GM19397 (cell line): Measurements from ENCODE around the gene FGGY.

Experiments used
- ATAC-seq: cut with Tn5 transposase; IDR thresholded peaks from one replicate; pipeline ENCODE4 v1.9.1; 2021; ENCODE audit warnings: mild to moderate bottlenecking, moderate library complexity; ENCODE audit not compliant: unreplicated experiment

FGGY gene

DNA sequence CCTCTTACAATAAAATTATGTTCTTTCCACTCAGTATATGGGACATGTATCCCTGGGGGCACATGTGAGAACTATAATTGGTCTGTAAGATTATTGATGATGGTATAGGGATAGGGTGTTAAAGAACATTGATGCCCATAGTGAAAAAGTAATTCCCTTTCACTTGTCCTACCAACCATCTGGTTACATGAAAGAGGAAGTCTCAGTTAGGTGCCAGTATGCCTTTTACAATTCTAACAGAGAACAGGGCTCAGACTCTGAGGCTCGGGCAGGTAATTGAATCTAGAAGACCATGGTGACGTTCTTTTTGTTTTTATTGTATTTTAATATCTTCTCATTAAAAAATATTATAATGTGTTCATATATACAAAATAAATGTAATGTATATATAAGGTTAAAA, 113.6 kb downstream of the FGGY start:
- no peak for ATAC-seq

DNA sequence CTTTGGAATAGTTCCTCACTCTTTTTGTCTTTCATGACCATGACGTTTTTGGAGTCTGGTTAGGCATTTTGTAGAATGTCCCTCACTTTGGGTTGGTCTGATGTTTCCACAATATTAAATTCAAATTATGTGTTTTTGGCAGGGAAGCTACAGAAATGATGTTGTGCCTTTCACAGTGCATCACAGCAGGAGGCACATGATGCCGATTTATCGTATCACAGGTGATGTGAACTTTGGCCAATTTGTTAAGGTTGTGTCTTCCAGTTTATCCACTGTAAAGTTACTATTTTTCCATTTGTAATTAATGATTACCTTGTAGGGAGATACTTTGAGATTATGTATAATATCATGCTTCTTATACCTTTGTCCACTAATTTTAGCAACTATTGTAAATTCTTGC, 114.3 kb downstream of the FGGY start:
- no peak for ATAC-seq

DNA sequence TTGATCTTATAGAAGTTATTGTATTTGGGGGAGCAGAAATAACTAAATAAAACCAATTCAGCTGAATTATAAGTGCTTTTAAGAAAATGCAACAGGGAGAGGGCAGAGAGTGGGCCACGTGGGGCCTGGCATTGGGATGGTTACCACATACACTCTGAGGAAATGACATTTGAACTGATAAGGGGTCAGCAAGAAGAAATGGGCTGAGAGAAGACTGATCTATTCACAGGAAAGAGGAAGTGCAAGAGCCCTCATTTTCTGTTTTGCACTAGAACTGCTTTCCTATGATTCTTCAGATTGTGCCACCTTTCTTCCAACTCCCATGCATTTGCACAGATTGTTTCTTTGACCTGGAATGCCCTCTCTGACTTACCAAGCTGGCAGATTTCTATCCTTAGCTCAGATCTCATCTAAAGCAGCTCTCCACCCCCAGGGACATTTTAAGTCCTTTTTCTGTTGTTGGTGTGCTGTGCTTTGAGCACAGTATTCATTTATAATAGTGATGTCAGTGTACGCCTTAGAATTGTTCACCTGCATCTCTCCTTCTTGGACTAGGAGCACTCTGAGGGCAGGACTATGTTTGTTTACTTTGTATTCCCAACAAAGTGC, 115.9 kb downstream of the FGGY start:
- ATAC-seq = no peak

DNA sequence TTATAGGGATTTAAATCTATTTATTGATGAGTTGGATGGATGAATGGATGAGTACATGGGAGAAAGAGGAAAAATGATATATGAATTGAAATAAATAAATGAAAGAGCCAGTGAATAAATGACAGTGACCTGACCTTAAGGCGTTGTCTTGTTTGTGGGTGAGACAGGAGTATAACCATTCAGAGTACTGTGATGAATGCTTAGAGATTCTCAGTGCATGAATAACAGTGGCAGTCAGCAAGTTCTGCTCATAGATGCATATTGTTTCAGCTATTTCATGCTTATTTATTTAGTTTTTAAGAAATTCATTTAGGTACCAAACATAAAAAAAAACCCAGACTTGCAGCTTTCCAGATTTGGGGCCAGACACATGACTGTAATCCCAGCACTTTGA, 116.4 kb downstream of the FGGY start:
- ATAC-seq = no peak

DNA sequence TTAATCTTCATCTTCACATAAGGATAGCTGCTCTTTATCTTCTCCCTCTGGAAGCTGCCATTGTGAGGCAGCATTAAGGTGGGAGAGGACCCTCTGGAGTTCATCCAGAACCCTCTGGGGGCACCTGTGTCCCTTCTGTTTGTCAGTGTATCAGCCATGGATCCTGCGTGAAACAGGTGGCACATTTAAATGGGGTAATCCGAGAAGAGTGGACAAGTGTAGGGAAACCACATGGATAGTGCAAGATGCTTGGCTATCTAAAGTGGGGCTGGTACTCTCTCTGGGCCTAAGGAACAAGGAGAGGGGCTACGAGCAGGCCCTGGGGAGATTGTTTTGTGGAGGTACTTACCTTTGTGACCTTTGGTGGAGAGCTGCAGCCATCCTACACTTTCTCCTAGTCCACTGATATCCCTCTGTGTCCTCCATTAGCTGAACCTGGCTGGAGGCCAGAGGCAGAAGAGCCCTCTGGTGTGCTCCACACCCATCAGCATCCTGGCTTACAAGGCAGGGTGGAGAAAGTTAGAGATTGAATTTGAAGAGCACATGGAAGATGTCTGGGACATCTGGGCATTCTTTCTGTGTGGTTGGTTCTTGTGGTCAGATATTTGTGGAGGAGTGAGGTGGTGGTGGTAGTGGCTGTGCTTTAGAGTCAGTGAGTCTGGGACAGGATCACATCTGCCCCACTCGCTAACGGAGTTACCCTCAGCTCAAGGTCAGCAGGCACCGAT, 117.7 kb downstream of the FGGY start:
- no peak for ATAC-seq

DNA sequence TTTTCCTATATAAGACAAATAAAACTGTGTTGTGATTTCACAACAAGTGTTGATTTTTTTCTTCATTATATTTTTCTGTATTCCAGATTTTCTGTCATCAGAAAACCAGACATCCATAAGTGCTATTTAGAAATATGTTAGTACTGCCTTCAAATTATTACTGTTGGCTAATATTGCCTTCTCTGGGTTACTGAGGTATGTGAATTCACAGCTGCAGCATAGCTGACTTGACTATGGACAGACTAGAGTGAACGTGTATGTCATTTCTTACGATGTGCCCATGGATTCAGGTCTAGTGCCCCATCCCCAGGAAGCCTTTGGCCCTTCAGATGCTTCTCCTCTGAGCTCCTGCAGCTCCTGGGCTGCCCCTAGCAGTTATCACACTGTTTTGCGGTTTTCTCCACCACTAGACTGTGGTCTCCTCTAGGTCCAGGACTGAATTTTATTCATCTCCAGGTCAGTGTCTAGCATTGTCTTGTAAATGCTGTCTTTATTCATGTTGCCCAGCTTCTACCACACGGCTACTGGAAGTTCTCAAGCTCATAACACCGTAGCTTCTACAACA, 118.5 kb downstream of the FGGY start:
- ATAC-seq = no peak

DNA sequence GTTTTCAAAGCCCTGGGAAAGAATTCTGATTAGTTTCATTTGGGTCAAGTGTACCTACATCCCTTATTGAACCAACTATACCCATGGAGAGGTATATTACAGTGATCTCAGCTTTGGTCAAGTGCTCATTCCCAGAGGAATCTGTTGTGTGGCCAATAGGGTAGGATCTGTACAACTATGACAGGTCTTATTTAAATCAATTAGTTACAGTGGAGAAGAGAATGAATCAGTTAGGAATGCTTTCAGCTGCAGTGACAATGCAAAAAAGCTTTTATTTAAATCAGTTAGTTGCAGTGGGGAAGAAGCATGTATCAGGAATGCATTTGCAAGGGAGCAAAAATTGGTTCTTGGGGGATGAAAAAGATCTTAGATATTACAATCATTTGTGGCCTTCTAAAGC, 119.0 kb downstream of the FGGY start:
- no peak for ATAC-seq

DNA sequence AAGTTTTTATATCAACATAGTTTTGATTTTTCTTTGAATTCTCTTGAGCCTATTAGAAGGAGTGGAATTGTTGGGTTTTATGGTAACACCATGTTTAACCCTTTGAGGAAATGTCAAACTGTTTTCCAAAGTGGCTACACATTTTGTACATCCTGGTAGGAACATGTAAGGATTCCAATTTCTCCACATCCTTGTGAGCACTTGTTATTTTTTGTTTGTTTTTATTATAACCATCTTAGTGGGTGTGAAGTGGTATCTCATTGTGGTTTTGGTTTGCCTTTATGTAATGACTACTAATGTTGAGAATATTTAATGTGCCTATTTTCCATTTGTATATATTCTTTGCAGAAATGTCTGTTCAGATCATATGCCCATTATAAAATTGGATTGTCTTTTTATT, 120.5 kb downstream of the FGGY start:
- no peak for ATAC-seq

DNA sequence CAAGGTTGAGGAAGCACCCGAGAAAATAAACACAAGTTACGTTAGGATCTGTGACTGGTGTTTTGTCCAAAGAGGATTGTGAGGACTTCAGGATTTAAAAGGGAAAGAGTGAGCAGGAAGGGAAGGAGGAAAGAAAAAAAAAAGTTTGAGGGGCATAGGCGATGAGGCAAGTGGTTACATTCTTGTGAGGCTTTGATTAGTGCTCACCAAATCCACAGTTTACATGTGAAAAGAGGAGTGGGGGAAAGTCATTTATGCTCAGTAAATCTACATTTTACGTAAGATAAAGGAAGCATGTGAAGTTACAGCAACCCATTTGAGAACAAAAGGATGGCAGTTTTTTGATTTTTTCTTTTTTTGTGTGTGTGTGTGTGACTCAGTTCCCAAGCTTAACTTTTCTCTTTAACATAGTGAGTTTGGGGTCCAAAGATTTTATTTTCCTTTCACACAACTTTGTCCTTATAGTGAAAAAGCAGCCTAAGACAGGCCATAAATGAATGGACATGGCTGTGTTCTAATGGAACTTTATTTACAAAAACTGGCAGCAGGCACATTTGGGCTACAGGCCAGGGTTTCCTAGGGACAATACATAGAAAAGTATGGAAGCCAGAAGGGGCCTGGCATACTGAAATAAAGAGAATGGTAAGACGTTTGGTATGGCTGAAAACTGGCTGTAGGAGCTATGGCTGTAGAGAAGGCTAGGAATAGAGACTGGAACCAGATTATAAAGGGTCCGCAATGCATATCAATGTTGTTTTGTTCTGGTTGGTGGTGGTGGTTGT, 121.7 kb downstream of the FGGY start:
- no peak for ATAC-seq

DNA sequence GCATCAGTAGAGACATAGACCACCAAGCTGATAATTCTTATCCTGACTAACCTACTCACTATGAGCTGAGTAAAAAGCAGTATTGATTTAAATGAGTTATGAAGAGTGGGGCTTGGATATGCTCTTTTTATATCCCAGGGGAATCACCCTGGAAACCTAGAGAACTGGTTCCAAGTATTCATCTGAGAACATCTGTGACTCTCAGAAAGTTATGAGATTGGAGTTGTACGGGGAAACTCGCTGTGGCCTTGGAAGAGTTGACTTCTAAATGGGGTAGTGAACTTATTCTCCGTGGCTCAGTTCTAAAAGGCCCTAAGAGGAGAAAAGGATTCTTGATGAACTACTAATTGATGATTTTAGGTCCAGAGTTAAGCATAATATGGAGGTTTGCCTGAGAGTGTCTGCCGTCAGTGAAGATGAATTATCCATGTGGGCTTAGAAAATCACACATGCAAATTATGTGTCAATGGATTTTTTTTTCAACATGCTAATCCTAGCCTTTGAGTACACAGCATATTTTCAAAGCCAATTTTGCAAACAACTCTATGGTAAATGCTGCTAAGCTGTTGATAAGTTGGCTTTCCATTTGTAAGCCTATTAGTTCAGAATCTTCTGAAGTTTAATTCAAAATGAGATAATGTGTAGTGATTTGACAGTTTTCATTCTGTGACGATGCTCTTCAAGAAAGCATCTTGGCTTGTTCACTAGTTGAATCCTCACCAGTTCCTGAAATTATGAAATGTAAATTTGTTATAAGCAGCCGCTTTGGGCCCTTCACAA, 122.7 kb downstream of the FGGY start:
- ATAC-seq = no peak

DNA sequence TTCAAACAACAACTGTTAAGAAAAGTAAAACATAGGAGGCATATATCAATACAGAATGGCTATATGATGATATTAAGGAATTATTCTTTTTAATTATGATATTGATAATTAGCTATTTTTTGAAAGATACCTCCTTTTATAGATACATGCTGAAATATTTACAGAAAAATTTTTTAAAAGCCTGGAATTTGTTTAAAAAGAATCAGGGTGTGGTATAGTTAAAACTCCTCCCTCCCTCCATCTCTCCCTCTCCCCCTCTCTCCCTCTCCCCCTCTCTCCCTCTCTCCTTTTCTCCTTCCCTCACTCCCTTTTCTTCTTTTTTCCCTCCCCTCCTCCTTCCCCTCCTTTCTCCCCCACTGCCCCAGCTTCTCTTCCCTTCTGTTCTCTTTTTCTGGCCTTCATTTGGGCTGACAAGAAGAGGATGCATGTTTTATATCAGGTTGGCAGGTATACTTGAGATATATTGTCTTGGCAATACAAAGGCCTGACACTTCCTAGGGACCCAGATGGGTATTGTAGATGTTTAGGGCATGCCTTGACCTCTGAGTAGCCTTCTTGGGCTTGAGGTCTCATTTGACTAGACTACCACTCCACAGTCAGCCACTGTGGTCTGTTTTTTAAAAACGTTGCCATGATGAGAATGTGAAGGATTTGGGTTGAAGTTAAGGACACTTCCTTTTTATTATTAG, 124.5 kb downstream of the FGGY start:
- no peak for ATAC-seq

DNA sequence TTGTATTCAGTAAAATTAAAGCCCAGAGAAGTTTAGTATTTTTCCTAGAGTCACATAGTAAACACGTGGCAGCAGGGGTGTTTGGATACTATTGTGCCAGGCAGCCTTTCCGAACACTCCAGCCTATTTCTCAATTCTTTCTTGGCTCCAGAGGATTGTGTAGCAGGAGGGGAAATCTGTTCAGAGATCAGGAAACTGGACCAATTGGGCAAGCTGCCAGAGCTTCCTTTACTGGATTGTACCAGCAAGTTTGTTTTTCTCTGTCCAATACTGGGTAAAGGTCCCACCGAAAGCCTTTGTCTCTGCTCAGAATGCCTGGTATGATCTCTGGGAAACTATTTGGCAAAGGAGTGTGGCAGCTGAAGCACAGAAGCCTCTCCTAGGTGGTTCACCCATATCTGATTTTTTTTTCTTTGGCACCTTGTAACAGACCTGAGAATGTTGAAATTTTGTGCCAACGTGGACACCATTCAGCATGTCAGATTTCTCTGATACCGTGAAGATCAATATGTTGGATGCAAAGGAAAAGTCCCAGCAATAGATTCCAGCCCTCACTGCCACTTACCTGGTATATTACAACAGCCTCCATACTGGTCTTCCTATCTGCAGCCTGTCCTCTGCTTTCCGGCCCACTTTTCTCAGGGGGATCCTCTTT, 126.2 kb downstream of the FGGY start:
- ATAC-seq = no peak

DNA sequence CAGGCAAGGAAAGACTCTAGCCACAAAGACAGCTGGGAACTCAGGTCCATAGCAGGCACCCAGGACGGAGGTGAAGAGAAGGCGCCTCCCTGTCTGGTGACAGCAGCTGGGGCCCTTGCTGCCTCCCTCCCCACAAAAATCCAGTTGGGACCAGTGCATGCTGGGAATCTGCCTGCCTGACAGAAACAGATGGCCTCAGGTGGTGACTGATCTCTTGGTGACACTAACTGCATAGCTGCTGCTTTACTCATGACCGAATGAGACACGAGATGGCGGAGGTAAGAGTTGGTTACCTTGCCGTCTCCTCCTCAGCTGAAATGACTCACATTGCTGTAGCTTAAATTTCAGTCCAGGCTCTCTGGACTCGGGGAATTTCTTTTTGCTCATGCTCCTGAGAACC, 130.3 kb downstream of the FGGY start:
- ATAC-seq = no peak

DNA sequence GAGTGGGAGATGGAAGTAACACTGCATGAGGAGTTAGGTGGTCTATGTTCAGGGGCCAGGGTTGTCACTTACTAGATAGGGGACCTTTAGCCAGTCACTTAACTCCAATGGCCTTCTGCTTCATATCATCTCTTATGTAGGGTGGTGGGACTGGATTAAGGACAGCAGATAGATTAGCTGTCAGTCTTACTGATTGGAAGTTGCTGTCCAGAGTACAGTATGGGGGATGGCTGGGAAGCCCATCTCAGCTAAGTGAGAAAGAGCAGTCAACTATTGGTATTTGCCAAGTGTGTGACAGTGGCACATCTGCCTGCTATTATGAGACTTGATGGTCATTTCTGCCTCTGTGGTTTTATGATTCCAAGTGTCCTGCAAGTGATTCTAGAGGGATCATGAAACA, 130.9 kb downstream of the FGGY start:
- no peak for ATAC-seq

DNA sequence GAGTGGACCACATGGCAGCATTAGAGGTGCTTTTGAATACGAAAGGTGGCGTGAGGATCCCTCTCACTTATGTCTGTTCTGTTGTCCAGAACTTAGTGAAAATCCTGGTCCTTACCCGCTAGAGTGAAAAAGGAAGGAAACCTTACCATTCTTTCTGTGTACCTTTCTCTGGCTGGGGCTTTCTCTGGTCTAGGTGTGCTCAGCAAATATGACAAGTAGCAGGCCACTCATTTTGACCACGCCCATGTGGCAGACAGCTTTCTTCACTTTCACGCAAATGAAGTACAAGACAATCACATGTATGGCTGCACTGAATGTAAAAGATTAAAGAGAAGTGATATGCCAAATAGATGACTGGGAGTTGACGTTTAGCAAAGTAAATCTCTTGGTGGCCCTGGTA, 131.9 kb downstream of the FGGY start:
- no peak for ATAC-seq

DNA sequence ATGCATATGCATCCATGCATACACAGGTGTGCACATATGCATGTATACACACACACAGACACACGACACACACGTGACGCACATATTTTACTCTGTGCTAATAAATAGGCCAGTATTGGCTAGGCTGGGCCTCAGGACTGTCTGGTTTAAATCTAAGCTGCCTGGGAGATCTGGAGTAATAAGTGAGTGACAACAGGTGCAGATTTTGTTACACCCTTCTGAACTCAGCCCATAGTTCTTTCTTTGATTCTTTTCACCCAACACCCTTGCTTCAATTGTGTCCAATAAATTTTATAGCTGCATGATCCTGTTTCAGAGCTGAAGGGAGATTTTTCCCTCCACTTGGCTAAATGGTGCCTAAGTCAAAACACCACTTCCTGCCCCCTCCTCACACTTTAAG, 132.8 kb downstream of the FGGY start:
- ATAC-seq = no peak

DNA sequence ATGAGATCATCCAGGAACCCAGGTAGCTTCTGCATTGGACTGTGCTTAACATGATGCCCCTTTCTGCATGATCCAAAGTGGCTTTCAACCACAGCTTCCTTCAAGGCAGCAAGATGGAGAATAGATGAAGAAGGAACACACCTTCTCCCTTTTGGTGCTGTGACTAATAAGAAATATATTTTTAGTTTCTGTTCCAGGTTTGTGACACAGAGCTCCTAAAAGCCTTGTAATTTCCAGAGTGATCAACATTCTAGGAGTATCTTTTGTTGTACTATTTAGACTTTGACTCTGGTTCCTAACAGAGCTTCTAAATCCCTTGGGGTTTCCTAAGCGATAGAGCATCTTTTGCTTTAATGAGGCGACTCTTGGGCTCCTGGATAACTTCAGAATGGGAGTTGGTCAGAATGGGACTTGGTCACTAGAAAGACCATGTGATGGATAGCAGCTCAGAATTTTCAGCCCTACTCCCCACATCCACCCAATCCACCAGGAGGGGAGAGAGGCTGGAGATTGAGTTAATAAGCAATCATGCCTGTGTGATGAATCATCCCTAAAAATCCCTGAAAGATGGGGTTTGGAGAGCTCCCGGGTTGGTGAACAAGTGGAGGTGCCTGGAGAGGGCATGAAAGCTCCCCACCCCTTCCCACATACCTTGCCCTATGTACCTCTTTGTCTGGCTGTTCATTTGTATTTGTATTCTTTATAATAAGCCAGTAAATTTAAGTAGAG, 134.8 kb downstream of the FGGY start:
- no peak for ATAC-seq

DNA sequence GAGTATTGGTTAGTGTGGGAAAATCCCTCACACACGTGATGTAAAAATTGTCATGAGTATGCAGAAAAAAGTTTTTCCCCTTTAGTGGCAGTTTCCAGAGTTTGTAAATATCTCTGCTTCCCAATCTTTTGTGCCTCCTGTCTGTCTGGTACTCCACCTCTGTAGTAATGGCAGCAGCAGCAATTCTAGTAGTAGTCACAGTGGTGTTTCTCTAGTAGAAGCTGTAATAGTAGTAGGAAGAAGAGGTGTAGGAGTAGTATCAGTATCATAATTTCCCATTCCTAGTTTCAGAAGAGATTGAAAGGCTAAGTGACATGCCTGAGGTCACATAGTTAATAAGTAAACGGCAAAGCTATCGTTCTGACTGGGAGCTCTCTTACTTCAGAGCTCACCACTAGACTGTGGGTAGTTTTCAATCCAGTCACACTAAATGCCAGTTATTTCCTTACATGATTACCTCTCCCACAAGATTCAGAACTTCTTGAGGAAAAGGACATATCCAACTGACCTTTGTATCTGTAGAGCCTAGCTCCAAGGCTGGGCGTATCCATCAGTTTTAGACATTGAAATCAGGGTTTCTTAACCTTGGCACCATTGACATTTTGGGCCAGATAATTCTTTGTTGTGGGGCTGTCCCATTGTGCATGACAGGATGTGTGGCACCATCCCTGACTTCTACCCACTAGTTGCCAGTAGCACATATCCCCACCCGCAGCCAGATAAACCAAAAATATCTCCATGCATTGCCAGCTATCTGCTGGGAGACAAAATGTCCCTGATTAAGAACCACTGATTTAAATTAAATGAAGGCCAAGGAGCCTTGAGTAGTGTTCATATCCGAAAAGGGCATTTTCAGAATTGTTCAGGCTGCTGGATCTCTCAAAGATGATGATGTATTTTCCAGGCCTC, 135.9 kb downstream of the FGGY start:
- peak; percentile 93 for ATAC-seq
